Measurements from ENCODE around the gene PDE8A.

DNA sequence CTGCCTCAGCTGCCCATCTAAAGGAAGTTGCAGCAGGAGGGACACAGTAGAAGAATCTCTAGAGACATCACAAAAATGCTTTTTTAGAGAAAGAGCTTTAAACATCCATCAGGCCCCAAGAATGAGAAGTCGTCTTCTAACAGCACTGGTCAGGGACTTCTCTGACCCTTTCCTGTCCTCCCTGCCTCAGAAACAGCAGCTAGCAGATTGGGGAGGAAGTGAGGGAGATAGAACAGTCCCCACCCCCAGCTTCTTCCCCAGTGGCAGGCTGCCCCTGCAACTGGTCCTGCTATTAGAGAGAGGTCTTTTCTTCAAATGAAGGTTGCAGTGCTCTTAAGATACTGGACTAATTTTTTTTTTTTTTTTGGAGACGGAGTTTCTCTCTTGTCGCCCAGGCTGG is 55.1 kb downstream of the PDE8A start:
- TF ChIP-seq, protein P1, sequence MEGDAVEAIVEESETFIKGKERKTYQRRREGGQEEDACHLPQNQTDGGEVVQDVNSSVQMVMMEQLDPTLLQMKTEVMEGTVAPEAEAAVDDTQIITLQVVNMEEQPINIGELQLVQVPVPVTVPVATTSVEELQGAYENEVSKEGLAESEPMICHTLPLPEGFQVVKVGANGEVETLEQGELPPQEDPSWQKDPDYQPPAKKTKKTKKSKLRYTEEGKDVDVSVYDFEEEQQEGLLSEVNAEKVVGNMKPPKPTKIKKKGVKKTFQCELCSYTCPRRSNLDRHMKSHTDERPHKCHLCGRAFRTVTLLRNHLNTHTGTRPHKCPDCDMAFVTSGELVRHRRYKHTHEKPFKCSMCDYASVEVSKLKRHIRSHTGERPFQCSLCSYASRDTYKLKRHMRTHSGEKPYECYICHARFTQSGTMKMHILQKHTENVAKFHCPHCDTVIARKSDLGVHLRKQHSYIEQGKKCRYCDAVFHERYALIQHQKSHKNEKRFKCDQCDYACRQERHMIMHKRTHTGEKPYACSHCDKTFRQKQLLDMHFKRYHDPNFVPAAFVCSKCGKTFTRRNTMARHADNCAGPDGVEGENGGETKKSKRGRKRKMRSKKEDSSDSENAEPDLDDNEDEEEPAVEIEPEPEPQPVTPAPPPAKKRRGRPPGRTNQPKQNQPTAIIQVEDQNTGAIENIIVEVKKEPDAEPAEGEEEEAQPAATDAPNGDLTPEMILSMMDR (IDR thresholded peaks at IDR 0.05): no peak
- no peak for TF ChIP-seq POLR2A (IDR thresholded peaks at IDR 0.05)
